Measurements from ENCODE around the gene DTX2.
"Not testable (repeated sequence)": the region's sequence is repeated elsewhere in the genome, so short reads cannot be mapped to it uniquely, and the experiment has no call there.

DTX2 gene

DNA sequence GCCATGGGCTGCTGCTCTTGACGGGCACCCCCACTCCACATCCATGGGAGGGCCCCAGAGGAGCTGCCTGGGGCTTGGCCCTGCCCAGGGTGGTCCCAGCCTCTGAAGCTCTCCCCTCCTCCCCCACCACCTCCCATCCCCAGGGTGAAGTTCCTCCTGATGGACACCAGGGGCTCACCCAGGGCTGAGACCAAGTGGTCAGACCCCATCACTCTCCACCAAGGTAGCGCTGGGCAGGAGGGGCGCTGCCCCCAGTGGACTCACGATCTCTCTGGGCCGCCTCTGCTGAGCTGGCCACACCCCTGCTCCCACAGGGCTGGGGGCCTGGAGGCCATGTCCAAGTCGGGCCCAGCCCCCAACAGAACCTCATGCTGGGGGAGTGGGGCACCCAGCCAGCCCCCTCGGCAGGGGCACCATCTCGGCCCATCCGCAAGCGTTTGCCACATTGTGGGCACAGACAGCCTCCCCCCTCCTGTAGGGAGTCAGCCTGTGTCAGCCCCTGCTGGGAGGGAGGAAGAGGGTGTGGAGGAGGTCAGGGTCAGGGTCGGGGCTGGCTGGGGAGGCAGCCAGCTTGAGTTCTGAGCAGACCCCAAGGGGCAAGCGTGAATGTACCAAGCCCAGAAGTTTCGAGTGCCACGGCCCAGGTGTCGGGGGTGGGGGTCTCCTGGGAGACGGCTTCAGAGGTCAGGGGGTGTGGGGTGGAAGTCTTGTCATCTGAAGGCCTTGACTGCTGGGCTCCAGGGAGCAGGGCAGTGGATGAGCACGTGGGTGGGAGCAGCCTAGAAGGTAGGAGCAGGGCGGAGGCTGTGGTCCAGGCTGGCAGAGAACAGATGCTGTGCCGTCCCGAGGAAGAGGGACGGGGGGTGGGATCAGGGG lies 51.7 kb downstream of the DTX2 start:
- peak; percentile 66 for DNase-seq (ENCODE audit: low spot score)

DNA sequence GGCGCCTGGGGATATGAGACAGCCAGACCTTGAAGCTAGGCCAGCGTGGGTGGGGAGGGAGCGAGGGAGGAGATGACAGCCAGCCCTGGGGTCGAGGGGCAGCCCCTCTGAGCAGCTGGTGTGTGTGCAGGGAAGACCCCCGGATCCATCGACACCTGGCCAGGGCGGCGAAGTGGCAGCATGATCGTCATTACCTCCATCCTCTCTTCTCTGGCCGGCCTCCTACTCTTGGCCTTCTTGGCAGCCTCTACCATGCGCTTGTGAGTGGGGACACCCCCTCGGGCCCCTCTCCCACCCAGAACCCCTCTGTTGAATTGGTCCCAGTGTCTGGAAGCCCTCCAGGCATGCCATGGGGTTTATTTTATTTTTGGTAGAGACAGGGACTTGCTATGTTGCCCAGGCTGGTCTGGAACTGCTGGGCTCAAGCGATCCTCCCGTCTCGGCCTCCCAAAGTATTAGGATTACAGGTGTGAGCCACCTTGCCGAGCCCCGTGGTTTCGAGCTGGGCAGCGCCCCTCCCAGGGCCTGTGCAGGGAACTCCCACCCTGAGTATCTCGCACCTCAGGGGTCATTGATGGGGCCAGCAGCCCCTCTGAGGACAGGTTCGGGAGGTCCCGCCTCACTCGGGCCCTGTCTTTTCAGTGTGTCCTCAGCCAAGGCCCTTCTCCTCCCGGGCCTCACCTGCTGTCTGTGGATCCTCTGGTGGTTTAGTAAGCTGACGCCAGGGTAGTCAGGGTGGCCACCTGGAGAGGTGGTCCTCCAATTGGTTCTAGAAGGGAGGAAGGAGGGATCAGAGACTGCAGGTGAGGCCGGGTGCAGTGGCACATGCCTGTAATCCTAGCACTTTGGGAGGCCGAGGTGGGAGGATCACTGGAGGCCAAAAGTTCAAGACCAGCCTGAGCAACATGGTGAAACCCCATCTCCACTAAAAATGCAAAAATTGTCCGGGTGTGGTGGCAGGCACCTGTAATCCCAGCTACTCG lies 52.6 kb downstream of the DTX2 start:
- no peak for DNase-seq (ENCODE audit: low spot score)

DNA sequence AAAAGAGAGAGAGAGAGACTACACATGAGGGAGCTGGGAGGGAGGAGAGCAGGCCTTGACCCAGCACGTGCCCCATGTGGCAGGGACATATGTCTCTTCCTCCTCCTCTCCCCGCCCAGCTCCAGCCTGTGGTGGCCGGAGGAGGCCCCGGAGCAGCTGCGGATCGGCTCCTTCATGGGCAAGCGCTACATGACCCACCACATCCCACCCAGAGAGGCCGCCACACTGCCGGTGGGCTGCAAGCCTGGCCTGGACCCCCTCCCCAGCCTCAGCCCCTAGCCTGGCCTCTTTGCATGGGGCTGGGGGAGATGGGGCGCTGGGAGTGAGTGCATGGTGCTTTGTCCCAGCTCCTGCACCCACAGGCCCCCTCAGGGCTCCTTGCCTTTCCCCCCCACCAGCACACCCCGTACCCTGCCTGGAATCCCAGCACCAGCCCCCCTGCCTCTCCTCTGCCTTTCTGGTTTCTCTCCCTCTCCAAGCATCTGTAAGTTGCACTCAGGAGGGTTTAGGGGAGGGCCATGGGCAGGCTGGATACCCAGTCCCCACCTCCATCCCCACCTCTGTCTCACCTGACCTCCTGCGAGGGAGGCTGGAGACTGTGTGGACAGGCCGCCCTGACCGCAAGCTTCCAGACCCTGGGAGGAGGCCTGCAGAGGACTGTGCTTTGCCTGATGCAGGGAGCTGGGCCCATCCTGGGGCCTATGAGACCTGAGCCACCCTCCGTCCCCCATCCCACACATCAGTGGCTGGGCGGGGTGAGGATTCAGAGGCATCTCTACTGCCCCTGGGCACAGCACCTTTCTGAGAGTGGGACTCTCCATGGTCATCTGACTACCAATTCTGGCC lies 53.6 kb downstream of the DTX2 start:
- no peak for DNase-seq (ENCODE audit: low spot score)

DNA sequence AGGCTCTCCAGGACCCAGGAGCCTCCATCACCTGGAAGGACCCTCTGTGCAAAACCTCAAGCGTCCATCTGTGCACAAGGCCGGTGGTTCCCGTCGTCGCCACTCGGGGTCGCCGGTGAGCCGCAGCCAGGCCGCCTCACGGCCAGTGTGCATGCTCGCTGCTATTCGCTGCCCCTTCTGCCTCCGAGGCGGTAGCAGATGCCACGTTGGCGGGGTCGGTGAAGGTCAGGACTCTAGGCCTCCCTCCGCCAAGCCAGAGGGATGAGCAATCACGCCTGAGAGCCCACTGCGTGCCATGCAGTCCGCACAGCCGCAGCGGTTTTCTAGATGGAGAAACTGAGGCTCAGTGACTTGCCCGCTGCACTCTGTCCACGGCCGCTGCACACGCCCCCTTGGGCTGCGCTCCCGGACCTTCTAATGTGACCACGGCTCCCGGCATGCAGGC lies 54.5 kb downstream of the DTX2 start:
- peak; percentile 52 for DNase-seq (ENCODE audit: low spot score)

DNA sequence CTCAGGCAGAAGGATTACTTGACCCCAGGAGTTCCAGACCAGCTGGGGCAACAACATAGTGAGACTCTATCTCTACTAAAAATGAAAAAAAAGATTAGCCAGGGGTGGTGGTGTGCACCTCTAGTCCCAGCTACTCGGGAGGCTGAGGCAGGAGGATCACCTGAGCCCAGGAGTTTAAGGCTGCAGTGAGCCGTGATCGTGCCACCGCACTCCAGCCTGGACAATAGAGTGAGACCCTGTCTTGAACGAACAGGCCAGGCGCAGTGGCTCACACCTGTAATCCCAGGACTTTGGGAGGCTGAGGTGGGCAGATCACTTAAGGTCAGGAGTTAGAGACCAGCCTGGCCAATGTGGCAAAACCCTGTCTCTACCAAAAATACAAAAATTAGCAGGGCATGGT lies 55.4 kb downstream of the DTX2 start:
- DNase-seq (ENCODE audit: low spot score), result not testable (repeated sequence)

DNA sequence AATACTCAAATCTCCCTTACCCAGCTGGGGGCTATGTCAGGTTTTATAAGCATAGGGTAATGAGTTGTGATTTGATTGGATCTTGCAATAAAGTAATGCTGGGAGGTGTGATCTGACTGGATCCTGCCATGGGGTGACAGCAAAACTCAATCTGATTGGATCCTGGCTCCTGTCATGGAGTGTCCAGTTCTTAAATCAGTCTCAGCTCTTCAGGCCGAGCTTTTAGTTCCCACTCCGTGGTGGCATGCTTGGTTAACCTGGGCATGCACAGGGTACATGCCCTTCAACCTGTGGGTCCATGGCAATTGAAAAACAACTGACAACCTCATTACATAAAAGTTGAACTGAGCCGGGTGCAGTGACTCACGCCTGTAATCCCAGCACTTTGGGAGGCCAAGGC lies 64.7 kb downstream of the DTX2 start:
- not testable (repeated sequence) for DNase-seq (ENCODE audit: low spot score)

DNA sequence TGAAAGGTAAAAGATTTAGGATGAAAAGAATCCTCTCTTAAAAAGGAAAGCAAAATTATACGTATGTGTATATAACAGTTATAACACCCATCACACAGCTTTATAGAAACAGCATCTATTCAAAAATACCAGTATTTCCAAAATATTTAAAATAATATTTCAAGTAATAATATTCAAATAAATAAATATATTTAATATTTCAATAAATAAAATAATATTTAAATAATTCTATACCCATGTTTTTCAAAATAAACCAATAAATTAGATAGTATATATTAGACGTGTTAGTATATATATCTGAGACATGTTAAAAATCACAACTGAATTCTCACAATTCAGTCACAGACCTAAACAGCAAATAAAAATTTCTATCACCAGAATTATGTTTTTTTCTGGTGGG lies 70.1 kb downstream of the DTX2 start:
- not testable (repeated sequence) for DNase-seq (ENCODE audit: low spot score)

DNA sequence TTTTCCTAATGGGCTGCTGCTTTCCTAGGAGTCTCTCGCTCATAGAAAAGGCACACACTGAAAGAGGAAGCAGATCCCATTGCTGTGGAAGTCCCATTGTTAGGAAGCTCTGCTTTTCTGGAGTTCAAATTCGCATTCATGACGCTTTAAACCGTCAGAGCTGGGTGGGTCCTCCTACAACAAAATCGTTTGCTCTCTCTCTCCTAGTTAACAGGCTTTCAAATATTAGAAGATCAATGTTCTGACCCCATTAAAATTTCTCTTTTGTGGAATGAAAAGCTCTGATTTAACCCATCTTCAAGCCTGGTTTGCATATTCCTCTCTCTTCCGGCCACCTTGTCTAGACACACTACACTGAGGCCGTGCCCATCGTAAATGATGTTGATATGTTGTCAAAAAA lies 81.7 kb downstream of the DTX2 start, which contains the start of gene SPDYE16:
Gene SPDYE16, minus strand, starts transcription at position 101 of the 400 bp plus-strand sequence. CDS start 1,838 bp downstream, outside the sequence.
- not testable (repeated sequence) for DNase-seq (ENCODE audit: low spot score)

DNA sequence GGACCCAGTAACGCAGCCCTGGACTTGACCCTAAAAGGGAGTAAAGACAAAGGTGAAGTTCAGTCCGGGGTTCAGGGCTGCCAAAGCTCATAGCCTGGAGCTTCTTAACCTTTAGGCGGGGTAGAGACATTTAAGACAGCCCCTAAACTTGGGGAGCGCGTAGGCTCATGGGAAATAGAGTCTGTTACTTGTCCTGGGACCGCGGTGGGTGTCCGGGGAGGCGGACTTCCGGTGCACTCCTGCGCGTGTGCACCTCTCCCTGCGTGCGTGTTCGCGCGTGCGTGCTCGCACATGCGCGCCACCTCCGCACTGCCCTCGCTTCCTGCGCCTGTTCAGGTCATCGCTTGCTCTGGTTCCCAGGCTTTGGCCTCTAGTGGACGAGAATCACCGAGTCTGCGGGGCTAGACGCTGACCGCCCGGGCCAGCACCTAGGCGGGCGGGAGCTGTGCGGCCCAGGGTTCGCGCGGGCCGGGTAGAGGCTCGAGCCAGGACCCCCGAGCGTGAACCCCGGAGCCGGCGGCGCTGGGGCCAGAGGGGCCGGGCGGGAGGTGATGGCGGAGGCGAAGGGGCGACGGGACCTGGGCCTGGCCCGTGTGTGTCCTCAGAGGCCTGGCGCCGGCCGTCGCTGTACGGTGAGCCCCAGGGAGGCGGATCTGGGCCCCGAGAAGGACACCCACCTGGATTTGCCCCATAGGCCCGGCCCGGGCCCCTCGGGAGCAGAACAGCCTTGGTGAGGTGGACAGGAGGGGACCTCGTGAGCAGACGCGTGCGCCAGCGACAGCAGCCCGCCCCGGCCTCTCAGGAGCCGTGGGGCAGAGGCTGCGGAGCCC lies 87.7 kb downstream of the DTX2 start:
- DNase-seq (ENCODE audit: low spot score), result peak; percentile 54

DNA sequence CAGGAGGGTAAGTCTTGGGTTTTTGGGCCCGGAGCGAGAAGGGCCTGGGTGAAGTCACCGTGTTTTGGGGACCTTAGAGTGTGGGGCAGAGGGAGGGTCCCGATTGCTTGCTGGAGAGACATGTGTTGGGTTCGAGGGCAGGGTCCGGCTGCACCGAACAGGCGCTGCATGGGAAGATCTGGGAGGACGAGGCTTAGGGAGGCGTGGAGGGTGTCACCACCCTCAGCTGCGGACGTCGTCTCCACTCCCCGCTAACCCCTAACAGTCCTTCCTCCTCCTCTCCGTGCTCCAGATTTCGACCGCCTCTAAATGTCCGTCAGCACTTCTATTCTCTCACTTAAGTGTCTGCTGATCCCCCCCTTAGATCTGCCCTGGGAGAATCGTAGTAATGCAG lies 88.3 kb downstream of the DTX2 start:
- DNase-seq (ENCODE audit: low spot score), result not testable (repeated sequence)

DNA sequence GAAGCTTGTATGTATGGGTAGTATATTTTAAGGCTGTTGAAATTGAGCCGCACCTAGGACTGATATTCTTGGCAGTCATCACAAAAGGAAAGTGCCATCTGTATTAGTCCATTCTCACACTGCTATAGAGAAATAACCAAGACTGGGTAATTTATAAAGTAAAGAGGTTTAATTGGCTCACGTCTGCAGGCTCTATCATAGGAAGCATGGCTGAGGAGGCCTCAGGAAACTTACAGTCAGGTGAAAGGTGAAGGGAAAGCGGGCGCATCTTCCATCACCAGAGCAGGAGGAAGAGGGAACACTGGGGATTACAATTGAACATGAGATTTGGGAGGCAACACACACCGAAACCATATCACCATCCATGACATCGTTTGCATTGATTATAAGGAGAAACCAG lies 90.5 kb downstream of the DTX2 start:
- DNase-seq (ENCODE audit: low spot score), result not testable (repeated sequence)

Data from HuH-7 (cell line).